Progenitor cell of endocrine pancreas (in vitro differentiated cells): ENCODE results near the gene TGFBR1. TPM values are rescaled to one million over a fixed set of nuclear protein-coding genes. Genes with fewer than 3 reads are reported as not detected.

Source experiments
- DNase-seq: peaks from one replicate; pipeline ENCODE4 v3.0.0; 2021; ENCODE audit warnings: low spot score; ENCODE audit not compliant: unreplicated experiment
- H3K27ac Mint-ChIP-seq: 2 replicates; pipeline ENCODE4 v1.8.0; 2021; ENCODE audit warnings: mild to moderate bottlenecking, moderate library complexity, mixed read lengths
- H3K27me3 Mint-ChIP-seq: 2 replicates; pipeline ENCODE4 v1.8.0; 2021; ENCODE audit warnings: mixed read lengths
- H3K36me3 Mint-ChIP-seq: 2 replicates; pipeline ENCODE4 v1.8.0; 2022; ENCODE audit warnings: mixed read lengths; ENCODE audit not compliant: insufficient read depth
- H3K4me1 Mint-ChIP-seq: 2 replicates; pipeline ENCODE4 v1.8.0; 2021; ENCODE audit warnings: low read depth, mixed read lengths
- H3K4me3 Mint-ChIP-seq: 2 replicates; pipeline ENCODE4 v1.8.0; 2021; ENCODE audit warnings: low read depth, mild to moderate bottlenecking, moderate library complexity, mixed read lengths
- H3K9me3 Mint-ChIP-seq: 2 replicates; pipeline ENCODE4 v1.8.0; 2021; ENCODE audit warnings: low read depth, mixed read lengths
- total RNA-seq: library from RNA; stranded (reverse); gene quantifications from 2 replicates; pipeline ENCODE4 v1.2.1, GENCODE V29; 2021
- TF ChIP-seq, protein P1 (sequence below): fragments of 200-600 bp; sonication (generic); IDR thresholded peaks from one replicate; pipeline ENCODE4 v1.5.0; 2021; ENCODE audit warnings: antibody characterized with exemption, mild to moderate bottlenecking; ENCODE audit not compliant: unreplicated experiment

Gene TGFBR1
- total RNA-seq, 1 donor from 2014 or later: 93.8 TPM

DNA sequence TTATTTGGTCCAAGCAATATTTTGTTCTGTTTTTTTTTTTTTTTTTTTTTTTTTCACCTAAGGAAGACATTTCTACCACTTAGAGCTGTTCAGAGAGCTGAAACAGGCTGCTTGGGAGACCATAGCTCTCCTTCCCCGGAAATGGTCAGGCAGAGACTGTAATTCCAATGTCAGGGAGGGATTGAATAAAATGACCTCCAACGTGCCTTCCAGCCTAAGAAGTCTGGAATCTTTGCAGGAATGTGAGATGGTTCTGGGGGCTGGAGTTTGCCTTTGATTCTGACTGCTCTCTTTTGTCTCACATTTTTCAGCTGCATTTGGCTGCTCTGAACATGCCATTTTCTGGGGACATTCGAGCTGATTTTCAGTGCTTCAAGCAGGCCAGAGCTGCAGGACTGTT, 38.3 kb upstream of the TGFBR1 start:
- DNase-seq: no peak
- TF ChIP-seq, protein P1, sequence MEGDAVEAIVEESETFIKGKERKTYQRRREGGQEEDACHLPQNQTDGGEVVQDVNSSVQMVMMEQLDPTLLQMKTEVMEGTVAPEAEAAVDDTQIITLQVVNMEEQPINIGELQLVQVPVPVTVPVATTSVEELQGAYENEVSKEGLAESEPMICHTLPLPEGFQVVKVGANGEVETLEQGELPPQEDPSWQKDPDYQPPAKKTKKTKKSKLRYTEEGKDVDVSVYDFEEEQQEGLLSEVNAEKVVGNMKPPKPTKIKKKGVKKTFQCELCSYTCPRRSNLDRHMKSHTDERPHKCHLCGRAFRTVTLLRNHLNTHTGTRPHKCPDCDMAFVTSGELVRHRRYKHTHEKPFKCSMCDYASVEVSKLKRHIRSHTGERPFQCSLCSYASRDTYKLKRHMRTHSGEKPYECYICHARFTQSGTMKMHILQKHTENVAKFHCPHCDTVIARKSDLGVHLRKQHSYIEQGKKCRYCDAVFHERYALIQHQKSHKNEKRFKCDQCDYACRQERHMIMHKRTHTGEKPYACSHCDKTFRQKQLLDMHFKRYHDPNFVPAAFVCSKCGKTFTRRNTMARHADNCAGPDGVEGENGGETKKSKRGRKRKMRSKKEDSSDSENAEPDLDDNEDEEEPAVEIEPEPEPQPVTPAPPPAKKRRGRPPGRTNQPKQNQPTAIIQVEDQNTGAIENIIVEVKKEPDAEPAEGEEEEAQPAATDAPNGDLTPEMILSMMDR: no peak

DNA sequence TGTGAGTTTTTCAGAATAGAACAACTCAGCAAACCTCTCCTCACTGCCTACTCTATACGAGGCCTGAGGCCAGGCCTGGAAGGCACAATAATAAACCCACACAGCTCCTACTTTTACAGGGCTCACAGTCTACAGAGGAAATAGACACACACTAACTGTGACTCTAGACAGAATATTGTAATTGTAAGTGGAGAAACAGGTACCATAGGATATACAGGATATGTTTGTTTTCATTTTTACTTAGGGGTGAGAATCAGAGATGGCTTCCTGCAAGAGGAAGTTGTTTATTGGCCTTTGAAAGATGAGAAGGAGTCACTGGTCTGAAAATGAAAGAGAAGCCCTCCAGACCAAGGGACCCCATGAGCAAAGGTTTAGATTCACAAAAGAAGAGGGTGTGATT, 35.8 kb upstream of the TGFBR1 start:
- Mint-ChIP-seq H3K27ac (no peak overlapping the region), H3K4me1 (peaks cover 2% of the 10 kb centered on the region), H3K9me3 (no peaks in the 10 kb centered on the region), H3K36me3 (no peaks in the 10 kb centered on the region), H3K27me3 (peaks cover 2% of the 10 kb centered on the region), H3K4me3 (no peak overlapping the region)
- no peak for DNase-seq
- TF ChIP-seq, protein P1: no peak

More for the DNA sequence above, 38.3 kb upstream of the TGFBR1 start:
- Mint-ChIP-seq H3K4me1 (peaks cover 16% of the 10 kb centered on the region), H3K9me3 (no peaks in the 10 kb centered on the region), H3K36me3 (no peaks in the 10 kb centered on the region), H3K4me3 (no peak overlapping the region), H3K27ac (no peak overlapping the region), H3K27me3 (peaks cover 5% of the 10 kb centered on the region)

GRCh38 chr9:99069546-99069945, 35.4 kb upstream of the TGFBR1 start:
- Mint-ChIP-seq H3K27me3 (peaks cover under 1% of the 10 kb centered on the region), H3K4me3 (no peak overlapping the region), H3K27ac (no peak overlapping the region), H3K4me1 (peaks cover 2% of the 10 kb centered on the region), H3K9me3 (no peaks in the 10 kb centered on the region), H3K36me3 (no peaks in the 10 kb centered on the region)
- TF ChIP-seq, protein P1: no peak
- no peak for DNase-seq

DNA sequence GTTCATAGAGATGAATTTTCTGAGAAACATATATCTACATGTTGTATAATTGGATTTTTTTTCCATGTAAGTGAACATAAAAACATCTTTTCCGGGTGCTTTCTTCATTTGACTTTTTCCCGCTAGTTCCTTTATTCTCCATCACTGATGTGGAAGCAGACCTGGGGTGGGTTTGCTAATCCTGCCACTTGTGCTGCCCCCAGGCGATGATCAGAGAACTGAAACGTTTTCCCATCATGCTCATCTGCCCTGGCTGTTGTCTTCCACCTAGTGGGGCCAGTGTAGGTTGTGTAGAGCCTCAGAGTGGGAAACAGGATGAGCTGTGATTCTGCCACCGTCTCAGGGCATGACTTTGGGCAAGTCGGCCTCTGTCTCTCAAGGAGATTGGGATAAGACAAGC, 34.2 kb upstream of the TGFBR1 start:
- H3K9me3 Mint-ChIP-seq: no peaks in the 10 kb centered on the region
- TF ChIP-seq, protein P1: no peak
- H3K4me3 Mint-ChIP-seq: no peak overlapping the region
- no peak for DNase-seq
- H3K36me3 Mint-ChIP-seq: no peaks in the 10 kb centered on the region
- no peak overlapping the region for H3K27ac Mint-ChIP-seq
- peaks cover 7% of the 10 kb centered on the region for H3K4me1 Mint-ChIP-seq
- no peaks in the 10 kb centered on the region for H3K27me3 Mint-ChIP-seq

DNA sequence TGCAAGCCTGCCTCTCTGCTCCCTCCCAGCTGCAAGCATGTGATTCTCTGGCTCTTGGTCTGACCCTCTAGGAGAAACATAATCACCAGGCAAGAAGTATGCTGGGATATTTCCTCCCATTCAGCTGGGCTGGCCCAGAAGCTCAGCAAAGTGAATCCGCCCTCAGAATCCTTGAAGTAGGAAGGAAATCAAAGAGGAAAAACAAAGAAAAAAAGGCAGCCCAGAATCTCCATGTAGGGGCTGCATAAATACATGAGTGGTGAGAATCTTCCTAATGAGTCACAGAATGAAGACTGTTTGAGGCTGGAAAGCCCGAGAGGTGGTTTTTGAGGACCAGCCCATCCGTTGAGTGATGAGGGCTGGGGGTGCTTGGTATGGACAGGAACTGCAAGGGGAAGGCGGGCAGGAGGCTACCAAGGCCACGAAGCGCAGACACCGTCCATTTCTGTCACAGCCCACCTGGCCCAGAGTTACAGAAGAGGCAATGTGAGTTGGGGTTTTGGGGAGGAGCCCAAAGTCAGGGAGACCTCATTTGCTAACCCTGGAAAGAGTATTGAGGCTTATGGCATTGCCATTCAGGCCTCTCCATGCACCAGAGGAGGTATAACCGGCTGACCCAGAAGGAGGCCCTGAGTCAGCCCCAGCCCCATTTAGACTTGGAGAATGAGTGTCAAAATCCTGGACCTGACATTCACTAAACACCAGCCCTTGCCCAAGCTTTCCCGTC, 33.4 kb upstream of the TGFBR1 start:
- Mint-ChIP-seq H3K36me3 (no peaks in the 10 kb centered on the region), H3K27me3 (no peaks in the 10 kb centered on the region), H3K9me3 (no peaks in the 10 kb centered on the region), H3K4me3 (no peak overlapping the region), H3K4me1 (peaks cover 7% of the 10 kb centered on the region), H3K27ac (no peak overlapping the region)
- no peak for DNase-seq
- TF ChIP-seq, protein P1: no peak
